ENCODE results near the gene ZNF839.
A peak's percentile ranks its signal among the peaks of the same experiment; 100 is the strongest.
"Not testable (repeated sequence)": the region's sequence is repeated elsewhere in the genome, so short reads cannot be mapped to it uniquely, and the experiment has no call there.

Gene ZNF839

DNA sequence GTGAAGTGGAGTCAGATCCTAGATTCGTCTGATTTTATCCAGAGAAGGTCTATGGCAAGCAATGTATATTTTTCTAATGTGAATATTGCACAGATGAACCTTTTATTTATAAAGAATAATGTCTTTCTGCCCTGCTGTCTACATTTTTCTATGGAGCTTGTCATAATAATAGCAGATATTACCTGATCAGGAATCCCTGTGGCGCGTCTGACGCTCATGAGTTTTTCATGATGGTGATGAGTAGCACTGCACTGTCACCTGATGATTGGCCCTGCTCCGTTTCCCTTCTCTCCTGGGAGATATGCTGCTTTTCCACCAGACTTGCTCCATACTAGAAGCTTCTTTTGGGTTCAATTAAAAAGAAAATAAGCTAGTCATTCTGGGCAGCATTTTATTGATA, 22.7 kb downstream of the ZNF839 start:
- no peak for DNase-seq

- DNase-seq, result no peak
These were observed 24.5 kb downstream of the ZNF839 start for GRCh38 chr14:102344084-102344483.

DNA sequence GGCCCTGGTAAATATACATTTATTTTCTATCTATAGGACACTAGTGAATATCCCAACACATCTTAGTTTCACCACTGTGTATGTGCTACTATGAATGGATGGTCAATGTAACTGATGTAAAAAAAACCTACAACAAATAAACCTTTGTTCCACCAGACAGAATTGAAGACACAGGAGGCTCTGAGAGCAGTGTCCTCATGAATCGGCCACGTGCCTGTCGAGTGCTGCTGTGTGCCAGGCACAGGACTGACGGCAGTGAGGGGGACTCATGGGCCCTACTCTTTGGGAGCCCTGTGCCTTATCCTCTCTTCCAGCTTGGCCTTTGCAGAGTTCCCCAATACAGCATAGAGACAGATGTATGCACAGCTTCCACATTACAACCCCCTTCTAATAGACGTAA, 24.9 kb downstream of the ZNF839 start:
- no peak for DNase-seq

DNA sequence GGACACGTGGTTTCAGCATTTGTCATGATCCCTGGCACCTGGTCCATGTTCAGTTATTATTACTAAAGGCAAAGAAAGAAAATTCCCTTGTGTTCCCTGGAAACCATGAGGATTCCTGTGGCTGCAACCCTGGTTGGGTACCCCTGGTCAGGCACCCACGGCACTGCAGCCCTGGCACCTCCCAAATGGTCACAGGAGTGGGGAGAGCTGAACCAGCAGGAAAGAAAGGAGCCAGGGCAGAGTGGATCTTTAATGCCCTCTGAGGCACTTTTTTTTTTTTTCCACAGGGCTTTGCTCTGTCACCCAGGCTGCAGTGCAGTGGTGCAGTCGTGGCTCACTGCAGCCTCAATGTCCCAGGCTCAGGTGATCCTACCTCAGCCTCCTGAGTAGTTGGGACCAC, 25.7 kb downstream of the ZNF839 start:
- no peak for DNase-seq

GRCh38 chr14:102346645-102347044, 27.1 kb downstream of the ZNF839 start:
- DNase-seq, result no peak

DNA sequence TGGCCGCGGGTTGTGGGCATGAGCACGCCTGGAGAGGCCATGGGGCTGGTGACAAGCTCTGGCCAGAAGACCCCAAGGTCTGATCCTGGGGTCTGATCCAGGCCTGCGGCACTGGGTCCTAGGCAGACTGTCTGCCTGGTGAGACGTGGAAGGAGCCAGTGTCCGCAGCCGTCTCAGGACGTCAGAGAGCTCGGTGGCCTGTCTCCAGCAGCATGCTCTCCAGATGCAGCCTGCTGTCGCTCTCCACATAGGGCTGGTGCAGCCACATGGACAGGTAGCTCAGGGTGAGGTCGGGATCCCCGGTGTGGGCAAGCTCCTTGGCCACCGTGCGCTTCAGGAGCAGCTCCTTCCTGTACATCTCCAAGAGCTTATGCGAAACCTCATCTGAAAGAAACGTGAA, 28.8 kb downstream of the ZNF839 start:
- no peak for DNase-seq

GRCh38 chr14:102351023-102351422, 31.5 kb downstream of the ZNF839 start:
- DNase-seq, result no peak

DNA sequence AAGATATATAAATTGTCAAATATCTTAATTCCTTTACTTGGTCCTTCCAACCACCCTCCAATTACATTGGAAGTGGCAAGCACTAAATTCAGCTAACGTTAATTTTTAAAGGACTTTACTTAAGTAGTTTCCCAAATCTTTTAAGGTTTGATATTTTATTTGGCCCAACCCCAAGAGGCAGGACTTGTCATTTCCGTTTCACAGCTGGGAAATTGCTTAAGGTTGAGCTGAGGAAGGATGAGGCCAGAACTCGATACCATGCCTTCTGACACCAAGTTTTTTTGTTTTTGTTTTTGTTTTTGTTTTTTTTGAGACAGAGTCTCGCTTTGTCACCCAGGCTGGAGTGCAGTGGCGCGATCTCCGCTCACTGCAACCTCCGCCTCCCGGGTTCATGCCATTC, 32.0 kb downstream of the ZNF839 start:
- not testable (repeated sequence) for DNase-seq

DNA sequence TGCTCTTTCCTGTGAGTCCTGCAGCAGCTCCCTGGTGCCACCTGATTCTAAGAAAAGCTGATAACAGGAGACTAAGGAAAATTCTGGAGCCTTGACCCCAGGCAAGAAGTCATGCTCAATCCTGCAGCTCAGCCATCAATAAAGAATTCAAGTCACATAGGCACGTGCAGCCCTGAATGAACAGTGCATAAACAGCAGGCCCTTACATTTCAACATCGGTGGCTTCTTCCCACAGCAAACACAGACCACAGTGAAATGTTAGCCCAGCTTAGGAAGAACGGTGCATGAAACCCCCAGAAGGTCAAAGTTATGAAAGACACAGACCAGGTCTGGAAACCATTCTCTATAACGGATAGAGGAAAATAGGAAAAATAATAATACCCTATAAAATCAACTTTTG, 32.7 kb downstream of the ZNF839 start:
- DNase-seq, result no peak

DNA sequence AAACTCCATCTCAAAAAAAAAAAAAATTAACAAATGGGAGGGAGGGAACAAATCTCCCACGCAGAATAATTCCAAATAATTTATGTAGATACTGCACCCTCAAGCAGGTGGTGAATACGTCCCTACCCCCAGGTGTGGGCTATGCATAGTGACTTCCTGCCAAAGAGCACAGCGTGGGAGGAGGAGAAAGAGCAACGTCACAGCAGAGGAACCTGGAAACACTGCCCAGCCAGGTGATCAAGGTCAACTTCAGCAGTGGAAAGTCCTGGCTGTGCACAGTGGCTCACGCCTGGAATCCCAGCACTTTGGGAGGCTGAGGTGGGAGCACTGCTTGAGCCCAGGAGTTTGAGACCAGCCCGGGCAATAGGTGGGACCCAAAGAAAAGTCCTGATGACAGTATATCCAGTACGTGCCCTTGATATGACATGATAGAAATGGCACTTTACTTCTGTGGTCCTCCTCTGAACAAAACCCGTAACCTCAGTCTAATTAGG, 33.6 kb downstream of the ZNF839 start:
- DNase-seq, result no peak

GRCh38 chr14:102356280-102356679, 36.7 kb downstream of the ZNF839 start:
- DNase-seq, result no peak

DNA sequence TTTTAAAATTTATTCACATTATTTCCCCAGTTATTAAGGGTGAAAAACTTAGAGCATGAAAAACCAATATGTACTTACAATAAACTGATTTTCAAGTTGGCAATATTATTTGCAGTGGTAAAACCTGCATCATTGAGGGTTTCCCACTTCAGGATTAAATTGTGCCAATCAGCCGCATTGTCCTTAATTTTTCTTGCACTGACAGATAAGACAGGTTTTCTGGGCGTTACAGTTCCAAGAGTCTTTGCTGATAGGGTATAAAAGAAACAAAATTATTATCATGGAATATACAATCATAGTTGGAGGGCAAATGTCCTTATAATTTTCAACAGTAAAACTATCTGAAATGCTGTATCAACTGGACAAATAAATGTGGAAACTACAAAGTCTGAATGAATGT, 39.8 kb downstream of the ZNF839 start:
- DNase-seq, result no peak

- DNase-seq, result no peak
These were observed 40.8 kb downstream of the ZNF839 start for GRCh38 chr14:102360388-102360787.

DNA sequence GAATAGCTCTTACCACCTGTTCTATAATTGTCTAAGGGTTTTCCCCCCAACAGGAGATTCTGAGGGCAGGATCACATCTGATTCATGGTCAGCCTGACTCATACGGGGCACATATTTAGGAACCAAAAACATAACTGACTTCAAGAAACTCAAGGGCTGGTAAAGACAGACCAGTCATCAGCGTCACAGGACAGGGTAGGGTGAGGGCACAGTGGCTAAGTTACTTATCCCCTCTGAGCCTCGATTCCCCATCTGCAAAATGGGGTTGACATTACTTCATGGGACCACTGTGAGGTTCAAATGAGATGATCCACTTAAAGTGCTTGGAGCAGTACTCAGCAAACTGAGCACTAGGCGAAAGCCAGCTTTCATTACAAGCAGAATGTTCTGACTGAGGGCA, 42.5 kb downstream of the ZNF839 start:
- no peak for DNase-seq

DNA sequence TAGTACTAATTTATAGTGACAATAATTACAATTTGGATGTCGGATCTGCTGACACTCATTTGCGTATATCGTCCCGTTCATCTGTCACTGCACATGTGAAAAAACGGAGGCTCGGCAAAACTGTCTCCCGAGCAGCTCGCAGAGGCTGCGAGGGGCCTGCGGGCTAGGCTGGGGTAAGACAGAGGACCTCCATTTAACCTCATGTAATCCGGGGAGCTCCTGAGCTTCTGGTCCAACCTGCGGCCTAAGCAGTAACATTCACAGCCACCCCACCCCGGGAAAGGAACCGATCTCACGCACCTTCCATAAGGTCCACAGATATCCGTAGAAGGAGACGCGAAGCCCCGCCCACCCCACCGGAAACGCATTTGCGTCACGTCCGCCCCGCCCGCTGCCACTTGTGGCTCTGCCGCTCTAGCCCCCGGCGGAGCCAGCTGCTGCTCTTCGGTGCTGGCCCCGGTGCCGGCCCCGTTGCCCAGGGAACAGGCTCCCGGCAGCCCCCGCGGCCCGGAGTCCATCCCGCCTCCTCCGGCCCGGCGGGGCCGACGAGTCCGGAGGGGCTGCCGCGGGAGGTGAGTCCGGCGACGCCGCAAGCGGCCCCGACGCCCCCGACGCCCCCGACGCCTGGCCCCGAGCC, 43.1 kb downstream of the ZNF839 start, which contains the start of the genes CINP and TECPR2:
Gene CINP (minus strand): TSS at position 346 of the 637 bp plus-strand sequence. CDS start 39 bp downstream, at position 307.
Gene TECPR2 (plus strand): TSS at position 397 of the 637 bp plus-strand sequence. CDS start 13,781 bp downstream, outside the sequence.
- peak; percentile 98 for DNase-seq

GRCh38 chr14:102363182-102363943, 43.8 kb downstream of the ZNF839 start:
- peak; percentile 62 for DNase-seq

DNA sequence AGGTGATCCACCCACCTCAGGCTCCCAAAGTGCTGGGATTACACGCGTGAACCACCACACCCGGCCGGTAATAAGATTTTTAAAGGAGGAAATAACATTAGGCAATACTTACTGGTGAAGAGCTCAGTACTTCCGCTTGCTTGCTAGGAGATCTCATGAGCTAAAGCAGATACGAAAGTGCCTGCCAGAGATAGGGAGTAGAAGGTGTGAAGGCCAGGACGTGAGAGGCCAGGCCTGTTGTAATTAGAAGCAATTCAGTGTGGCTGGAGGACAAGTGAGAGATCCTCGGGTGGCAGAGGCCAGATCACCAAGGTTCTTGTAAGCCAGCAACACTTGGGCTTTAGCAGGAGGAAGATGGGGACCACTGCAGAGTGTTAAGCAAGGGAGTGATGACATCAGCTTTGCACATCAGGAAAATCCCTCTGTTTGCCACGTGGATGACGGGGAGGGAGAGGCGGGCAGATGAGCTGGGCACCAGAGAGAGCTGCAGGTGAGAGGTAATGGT, 50.8 kb downstream of the ZNF839 start:
- DNase-seq, result no peak

DNA sequence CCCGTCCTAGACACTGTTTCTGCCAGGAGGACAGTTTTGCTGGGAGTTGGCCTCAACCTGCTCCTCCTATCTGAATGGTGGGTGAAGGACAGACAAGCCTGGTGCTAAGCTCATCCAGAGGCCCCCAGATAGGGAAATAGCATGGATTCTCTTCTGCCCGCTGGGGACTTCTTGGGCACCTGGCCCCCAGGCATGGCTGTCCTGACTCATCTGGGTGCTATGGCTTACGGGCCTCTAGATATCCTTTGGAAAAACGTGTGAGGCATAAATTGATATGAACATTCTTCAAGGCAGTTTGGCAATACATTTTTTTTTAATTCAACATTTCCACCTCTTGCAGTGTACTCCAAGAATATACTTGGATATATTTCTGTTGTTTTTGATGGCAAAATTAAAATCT, 51.8 kb downstream of the ZNF839 start:
- DNase-seq, result no peak

- no peak for DNase-seq
These were observed 53.6 kb downstream of the ZNF839 start for GRCh38 chr14:102373110-102373509.

DNA sequence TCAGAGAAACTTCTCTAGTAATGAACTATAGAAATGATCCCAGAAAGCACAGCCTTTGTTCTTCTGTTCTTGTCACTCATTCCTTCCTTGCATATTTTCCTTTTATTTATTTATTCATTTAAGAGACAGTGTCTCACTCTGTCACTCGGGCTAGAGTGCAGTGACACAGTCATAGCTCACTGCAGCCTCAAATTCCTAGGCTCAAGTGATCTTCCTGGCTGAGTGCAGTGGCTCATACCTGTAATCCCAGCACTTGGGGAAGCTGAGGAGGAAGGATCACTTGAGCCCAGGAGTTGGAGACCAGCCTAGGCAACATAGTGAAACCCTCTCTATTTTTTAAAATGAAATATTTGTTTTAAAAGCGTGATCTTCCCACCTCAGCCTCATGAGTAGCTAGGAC, 54.7 kb downstream of the ZNF839 start:
- no peak for DNase-seq

DNA sequence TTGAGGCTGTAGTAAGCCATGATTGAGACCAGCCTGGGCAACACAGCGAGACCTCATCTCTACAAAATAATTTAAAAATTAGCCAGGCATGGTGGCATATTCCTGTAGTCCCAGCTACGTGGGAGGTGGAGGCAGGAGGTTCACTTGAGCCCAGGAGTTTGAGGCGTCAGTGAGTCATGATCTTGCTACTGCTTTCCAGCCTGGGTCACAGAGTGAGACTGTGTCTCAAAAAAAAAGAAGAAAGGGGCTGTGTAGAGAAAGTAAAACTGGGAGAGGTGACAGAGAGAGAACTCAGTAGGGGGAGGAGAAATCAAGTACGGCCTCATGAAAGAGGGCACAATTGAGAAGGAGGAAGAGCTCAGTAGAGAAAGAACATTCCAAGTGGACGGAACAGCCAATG, 55.6 kb downstream of the ZNF839 start:
- no peak for DNase-seq

DNA sequence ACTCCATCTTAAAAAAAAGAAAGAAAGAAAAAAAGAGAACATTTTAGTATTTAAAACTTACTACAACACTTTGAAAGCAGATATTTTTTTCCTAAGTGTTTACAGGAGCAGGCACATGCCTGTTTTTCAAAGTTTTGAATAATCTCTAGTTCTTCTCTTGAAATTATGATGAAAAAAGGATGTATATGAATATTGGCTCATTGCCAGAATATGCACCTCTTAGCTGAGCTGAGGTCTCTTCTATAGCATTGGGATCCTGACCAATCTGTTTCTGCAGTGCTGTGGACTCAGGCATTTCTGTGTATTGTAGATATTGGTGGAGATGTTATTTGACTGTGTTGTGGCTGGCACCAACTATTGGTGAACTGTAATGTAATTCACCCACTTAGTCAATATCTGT, 58.1 kb downstream of the ZNF839 start:
- no peak for DNase-seq

DNA sequence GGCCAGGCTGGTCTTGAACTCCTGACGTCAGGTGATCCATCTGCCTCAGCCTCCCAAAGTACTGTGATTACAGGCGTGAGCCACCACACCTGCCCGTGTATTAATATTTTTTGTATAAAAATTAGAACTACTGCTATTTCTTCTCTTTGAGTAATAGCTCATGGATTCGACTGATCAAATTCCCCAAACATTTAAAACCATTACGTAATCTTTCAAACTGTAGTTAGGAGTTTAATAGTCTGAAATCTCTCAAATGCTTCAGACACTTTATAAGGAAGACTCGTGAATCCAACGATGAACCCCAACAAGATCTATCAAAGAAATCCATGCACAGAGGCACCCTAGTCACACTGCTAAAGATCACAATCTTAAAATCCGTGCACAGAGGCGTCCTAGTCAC, 59.3 kb downstream of the ZNF839 start:
- no peak for DNase-seq

DNA sequence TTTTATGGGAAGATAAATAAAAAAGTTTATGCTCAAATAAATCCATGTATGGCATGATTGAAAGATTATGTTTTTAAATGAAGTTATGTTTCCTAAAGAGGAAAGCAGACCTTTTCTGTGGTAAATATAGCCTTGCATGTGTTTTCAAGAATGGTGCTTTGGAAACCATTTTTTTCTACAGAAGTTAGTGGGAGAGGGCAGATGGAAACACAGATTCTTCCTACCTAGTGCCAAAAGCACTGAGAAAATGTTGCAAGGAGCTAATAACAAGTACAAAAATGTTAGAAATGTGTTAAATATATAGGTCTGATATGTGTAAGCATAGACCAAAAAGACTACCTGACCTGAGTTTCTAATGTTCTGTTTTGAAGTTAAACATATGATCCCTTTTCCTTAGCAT, 67.5 kb downstream of the ZNF839 start:
- no peak for DNase-seq

All from NCI-H345 (cell line).